ENCODE results near the gene F10. TPM values are rescaled to one million over a fixed set of nuclear protein-coding genes. Genes with fewer than 3 reads are reported as not detected.

F10 gene
- total and polyA plus RNA-seq, 2 of the 13 experiments (the other 11 are each of a cell fraction or from before 2014, with no cell fraction given), result 58.4 to 237 TPM

DNA sequence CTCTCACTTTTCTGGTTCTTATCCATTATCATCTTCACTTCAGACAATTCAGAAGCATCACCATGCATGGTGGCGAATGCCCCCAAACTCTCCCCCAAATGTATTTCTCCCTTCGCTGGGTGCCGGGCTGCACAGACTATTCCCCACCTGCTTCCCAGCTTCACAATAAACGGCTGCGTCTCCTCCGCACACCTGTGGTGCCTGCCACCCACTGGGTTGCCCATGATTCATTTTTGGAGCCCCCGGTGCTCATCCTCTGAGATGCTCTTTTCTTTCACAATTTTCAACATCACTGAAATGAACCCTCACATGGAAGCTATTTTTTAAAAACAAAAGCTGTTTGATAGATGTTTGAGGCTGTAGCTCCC, 2.8 kb upstream of the F10 start:
- H3K9ac ChIP-seq (ENCODE audit: insufficient read depth, low read depth, low read length), result no peak overlapping the region
- no peak overlapping the region for H3K4me2 ChIP-seq (ENCODE audit: low read depth, low read length)
- intact Hi-C loops (cut with micrococcal nuclease; ENCODE audit: unreplicated experiment) (loop anchor here (5.0 kb wide), 2 partner anchors 62 to 178 kb away; no protein-coding TSS in a partner anchor), in situ Hi-C loops (cut with HindIII; ENCODE audit: extremely low pct_ligation_motif_present, low pct_unique_long_range_greater_than_20kb) (loop anchor here (5.0 kb wide), 1 partner anchor 83 kb away; no protein-coding TSS in a partner anchor)
- FAIRE-seq, result no peak
- ChIA-PET CTCF (ENCODE audit: low intra/inter-chr PET ratio, low total read pairs) (no interaction called here), POLR2A (no interaction called here)
- no peaks in the 10 kb centered on the region for H3K9me3 ChIP-seq (ENCODE audit: low read length)
- no peak for DNase-seq (ENCODE audit: low spot score)
- peaks cover 4% of the 10 kb centered on the region; the same call in 1 of the 2 replicates for H4K20me1 ChIP-seq (ENCODE audit: insufficient read depth, low read length)
- TF ChIP-seq TBL1XR1 (IDR thresholded peaks at IDR 0.05; ENCODE audit: borderline replicate concordance, low read length, partially characterized antibody) (no peak), ZFY (CRISPR knock-in tag; IDR thresholded peaks at IDR 0.05) (no peak), ZNF780A (CRISPR knock-in tag; IDR thresholded peaks at IDR 0.05) (no peak), CENPX (CRISPR knock-in tag; IDR thresholded peaks at IDR 0.05) (no peak), GTF2F1 (IDR thresholded peaks at IDR 0.05; ENCODE audit: low read length) (no peak), RBM22 (optimal IDR thresholded peaks at IDR 0.05; ENCODE audit: low read length) (no peak), MXD4 (CRISPR knock-in tag; IDR thresholded peaks at IDR 0.05) (no peak), DNMT3B (CRISPR knock-in tag; conservative IDR thresholded peaks at IDR 0.05) (no peak), ZNF737 (CRISPR knock-in tag; IDR thresholded peaks at IDR 0.05; ENCODE audit: borderline replicate concordance) (no peak)
- H3K27ac ChIP-seq (ENCODE audit: extremely low read length, insufficient read depth, low read length), result no peak overlapping the region
- H3K27me3 ChIP-seq (ENCODE audit: control insufficient read depth in 1 of 2, insufficient read depth in 2 of 2, low read length in 2 of 2), result no peaks in the 10 kb centered on the region; a peak in 1 of 5 replicates
- ATAC-seq, result no peak
- H3K4me3 ChIP-seq (replicated peaks in 1 of 3; ENCODE audit: insufficient read depth in 1 of 3, low read depth in 2 of 3, low read length in 3 of 3), result no peak overlapping the region
- H2AFZ ChIP-seq (ENCODE audit: low read length), result no peak overlapping the region
- 97% methylated on average over 7 of the region's 7 CpGs for whole genome bisulfite sequencing (ENCODE audit: low lambda C conversion rate)
- H3K4me1 ChIP-seq (ENCODE audit: insufficient read depth, low read length), result peaks cover 18% of the 10 kb centered on the region
- no TSS peak for BruUV-seq (replicated peaks)
- peaks cover 0 to 2% of the 10 kb centered on the region in 2 experiments; a peak in 2 of 5 replicates for H3K36me3 ChIP-seq (replicated peaks in 1 of 2; ENCODE audit: control insufficient read depth in 1 of 2, insufficient read depth in 2 of 2, low read length in 2 of 2)
- peaks cover 22% of the 10 kb centered on the region for H3K79me2 ChIP-seq (ENCODE audit: insufficient read depth, low read length)
